T-helper 2 cell treated with Interferon-gamma antibody and Interleukin-4, amounts not matched to agents 5 μg/mL and 100 μg/mL, for 36 hours (primary cell): ENCODE measurements around the gene GPR152.

ENCODE experiments used
- DNase-seq: peaks from one replicate; pipeline ENCODE4 v3.0.0; 2021; ENCODE audit warnings: low spot score
- H3K27ac Mint-ChIP-seq: one replicate; pipeline ENCODE4 v1.8.0; 2021; ENCODE audit warnings: mild to moderate bottlenecking, mixed read lengths
- H3K27me3 Mint-ChIP-seq: one replicate; pipeline ENCODE4 v1.8.0; 2021; ENCODE audit warnings: low read depth, mixed read lengths
- H3K36me3 Mint-ChIP-seq: one replicate; pipeline ENCODE4 v1.8.0; 2021; ENCODE audit warnings: low read depth, mixed read lengths
- H3K4me1 Mint-ChIP-seq: one replicate; pipeline ENCODE4 v1.8.0; 2021; ENCODE audit warnings: low read depth, mixed read lengths
- H3K4me3 Mint-ChIP-seq: one replicate; pipeline ENCODE4 v1.8.0; 2022; ENCODE audit warnings: mild to moderate bottlenecking, moderate library complexity, mixed read lengths
- H3K9me3 Mint-ChIP-seq: one replicate; pipeline ENCODE4 v1.8.0; 2021; ENCODE audit warnings: mixed read lengths

The GPR152 gene

GRCh38 chr11:67464411-67465188 is 12.1 kb upstream of the GPR152 start:
- Mint-ChIP-seq H3K4me3 (peak overlapping the region; percentile 88), H3K4me1 (peaks cover 34% of the 10 kb centered on the region), H3K9me3 (no peaks in the 10 kb centered on the region), H3K27ac (peak overlapping the region; percentile 89), H3K27me3 (peaks cover 2% of the 10 kb centered on the region), H3K36me3 (peaks cover 4% of the 10 kb centered on the region)
- peak; percentile 89 for DNase-seq

- no peaks in the 10 kb centered on the region for H3K9me3 Mint-ChIP-seq
- peaks cover 2% of the 10 kb centered on the region for H3K27me3 Mint-ChIP-seq
- H3K36me3 Mint-ChIP-seq: peaks cover 4% of the 10 kb centered on the region
- DNase-seq: no peak
- peaks cover 34% of the 10 kb centered on the region for H3K4me1 Mint-ChIP-seq
- H3K4me3 Mint-ChIP-seq: peak overlapping the region; percentile 88
- H3K27ac Mint-ChIP-seq: peak overlapping the region; percentile 89
Observed at GRCh38 chr11:67463680-67464410, 11.3 kb upstream of the GPR152 start.

DNA sequence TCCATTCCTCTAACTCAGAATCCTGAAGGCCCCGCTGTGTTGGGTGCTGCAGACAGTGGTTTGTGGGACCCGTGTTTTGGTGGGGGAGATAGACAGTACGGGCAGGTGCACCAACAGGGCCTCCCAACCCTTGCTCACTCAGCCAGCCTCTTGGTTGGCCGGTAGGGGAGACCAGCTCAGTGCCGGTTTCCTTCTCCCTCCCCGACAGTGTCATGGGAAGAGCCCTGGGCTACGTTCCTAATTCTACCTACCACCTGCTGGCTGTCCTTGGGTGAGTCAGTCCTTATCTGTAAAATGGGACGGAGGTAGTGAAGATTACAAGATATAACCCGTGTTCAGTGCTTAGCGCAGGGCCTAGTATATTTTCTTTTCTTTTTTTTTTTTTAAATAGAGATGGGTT is 10.7 kb upstream of the GPR152 start:
- Mint-ChIP-seq H3K4me3 (no peak overlapping the region), H3K9me3 (no peaks in the 10 kb centered on the region), H3K27me3 (peaks cover 2% of the 10 kb centered on the region), H3K4me1 (peaks cover 31% of the 10 kb centered on the region), H3K36me3 (peaks cover 4% of the 10 kb centered on the region), H3K27ac (no peak overlapping the region)
- DNase-seq: no peak

GRCh38 chr11:67458266-67458665 is 5.7 kb upstream of the GPR152 start:
- Mint-ChIP-seq H3K4me3 (no peak overlapping the region), H3K27me3 (peaks cover 2% of the 10 kb centered on the region), H3K9me3 (no peaks in the 10 kb centered on the region), H3K4me1 (peaks cover 3% of the 10 kb centered on the region), H3K36me3 (no peaks in the 10 kb centered on the region), H3K27ac (no peak overlapping the region)
- DNase-seq: no peak

- no peaks in the 10 kb centered on the region for H3K9me3 Mint-ChIP-seq
- no peak overlapping the region for H3K27ac Mint-ChIP-seq
- DNase-seq: no peak
- peaks cover 3% of the 10 kb centered on the region for H3K4me1 Mint-ChIP-seq
- H3K4me3 Mint-ChIP-seq: no peak overlapping the region
- H3K36me3 Mint-ChIP-seq: no peaks in the 10 kb centered on the region
- peaks cover 2% of the 10 kb centered on the region for H3K27me3 Mint-ChIP-seq
Observed at GRCh38 chr11:67457453-67457852, 4.9 kb upstream of the GPR152 start.

DNA sequence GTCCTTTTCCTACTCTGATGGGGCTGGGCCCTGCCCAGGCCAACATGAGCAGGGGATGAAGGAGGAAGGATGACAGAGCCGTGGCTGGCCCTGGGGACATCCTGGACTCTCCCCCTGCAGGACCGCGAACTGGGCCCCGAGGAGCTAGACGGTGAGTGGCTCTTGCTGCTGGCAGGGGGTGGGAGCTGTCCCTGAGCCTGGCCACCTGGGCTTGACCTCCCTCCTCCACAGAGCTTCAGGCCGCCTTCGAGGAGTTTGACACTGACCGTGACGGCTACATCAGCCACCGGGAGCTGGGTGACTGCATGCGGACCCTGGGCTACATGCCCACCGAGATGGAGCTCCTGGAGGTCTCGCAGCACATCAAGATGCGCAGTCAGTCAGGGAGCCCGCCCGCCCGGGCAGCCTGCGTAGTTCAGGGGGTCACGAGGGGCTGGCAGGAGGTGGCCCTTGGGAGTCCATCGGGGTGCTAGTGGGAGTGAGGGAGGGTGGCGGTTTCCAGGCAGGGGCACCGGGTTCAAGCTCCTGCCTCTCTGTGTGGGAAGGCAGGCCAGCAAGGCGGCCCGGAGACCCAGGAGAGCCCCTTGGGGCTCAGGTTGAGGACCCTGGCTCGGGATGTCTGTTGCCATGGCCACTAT is 3.7 kb upstream of the GPR152 start:
- no peak for DNase-seq
- peaks cover 2% of the 10 kb centered on the region for H3K27me3 Mint-ChIP-seq
- H3K4me3 Mint-ChIP-seq: no peak overlapping the region
- H3K27ac Mint-ChIP-seq: no peak overlapping the region
- H3K36me3 Mint-ChIP-seq: no peaks in the 10 kb centered on the region
- peaks cover 3% of the 10 kb centered on the region for H3K4me1 Mint-ChIP-seq
- no peaks in the 10 kb centered on the region for H3K9me3 Mint-ChIP-seq

DNA sequence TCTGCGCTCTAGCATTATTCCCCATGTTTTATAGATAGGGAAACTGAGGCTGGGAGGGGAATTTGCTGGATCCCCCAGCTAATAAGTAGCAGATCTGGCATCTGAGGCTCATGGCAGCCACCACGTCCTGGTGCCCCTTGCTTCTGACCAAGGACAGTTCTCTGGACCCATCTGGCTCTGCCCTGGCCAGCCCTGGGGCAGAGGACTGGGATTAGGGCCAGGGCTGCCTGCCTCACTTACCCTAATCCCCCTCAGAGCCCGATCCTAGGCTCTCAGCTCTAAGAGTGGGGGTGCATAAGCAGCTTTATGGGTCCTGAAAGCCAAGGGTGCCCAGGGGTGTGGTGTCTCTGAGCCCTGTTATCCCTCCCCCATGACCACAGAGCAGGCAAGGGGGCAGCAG is 2.5 kb upstream of the GPR152 start, which contains the start of gene CABP4:
CABP4 (plus strand) TSS at position 301 of the 400 bp plus-strand sequence; CDS start at position 371, 70 bp downstream.
- Mint-ChIP-seq H3K9me3 (no peaks in the 10 kb centered on the region), H3K36me3 (no peaks in the 10 kb centered on the region), H3K4me1 (peaks cover 3% of the 10 kb centered on the region), H3K4me3 (no peak within 1 kb of the TSS), H3K27me3 (no peaks in the 10 kb centered on the region), H3K27ac (no peak within 1 kb of the TSS)
- DNase-seq: no peak

DNA sequence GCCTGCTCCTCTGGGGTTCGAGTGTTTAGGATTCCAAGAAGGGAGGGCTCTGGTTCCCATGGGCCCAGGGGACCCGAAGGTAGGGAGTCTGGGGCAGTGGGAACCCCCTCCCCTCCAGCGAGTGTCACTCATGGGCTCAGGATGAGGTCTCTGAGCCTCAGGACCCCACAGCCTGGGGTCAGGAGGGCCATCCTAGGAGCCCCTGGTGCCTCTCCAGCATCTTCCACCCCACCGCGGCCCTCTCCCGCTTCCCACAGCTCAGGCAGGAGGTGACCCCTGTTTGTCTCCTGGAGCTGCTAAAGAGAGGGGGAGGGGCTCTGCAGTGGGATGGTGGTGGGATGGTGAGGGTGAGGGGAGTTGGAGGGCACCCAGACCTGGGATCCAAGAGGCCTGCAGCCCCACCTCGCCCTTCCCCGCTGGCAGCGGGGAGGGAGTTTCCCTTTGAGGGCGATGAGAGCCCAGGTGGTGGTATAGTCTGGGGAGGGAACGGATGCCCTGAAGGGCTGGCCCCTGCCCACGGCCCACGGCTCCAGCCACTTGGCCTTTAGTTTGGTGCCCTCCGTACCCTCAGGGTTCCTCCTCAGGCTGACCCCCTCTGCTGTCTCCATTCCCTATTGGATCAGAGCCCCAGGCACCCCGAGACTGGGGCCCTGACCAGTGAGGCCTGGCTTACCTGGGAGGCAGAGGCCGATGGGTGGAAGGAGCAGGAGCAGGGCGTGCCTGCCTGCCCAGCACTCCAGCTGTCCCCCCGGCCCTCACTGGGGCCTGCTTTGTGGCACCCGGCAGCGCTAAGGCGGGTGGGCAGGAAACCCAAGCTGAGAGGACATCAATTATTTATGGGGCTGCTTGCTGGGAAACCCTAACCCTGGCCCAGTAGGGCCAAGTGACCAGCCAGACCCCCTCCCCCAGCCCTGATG is 1.5 kb upstream of the GPR152 start:
- H3K4me3 Mint-ChIP-seq: no peak overlapping the region
- no peak for DNase-seq
- peaks cover 5% of the 10 kb centered on the region for H3K4me1 Mint-ChIP-seq
- no peaks in the 10 kb centered on the region for H3K27me3 Mint-ChIP-seq
- no peaks in the 10 kb centered on the region for H3K9me3 Mint-ChIP-seq
- H3K27ac Mint-ChIP-seq: no peak overlapping the region
- H3K36me3 Mint-ChIP-seq: no peaks in the 10 kb centered on the region

- Mint-ChIP-seq H3K4me3 (no peak overlapping the region), H3K4me1 (peaks cover 15% of the 10 kb centered on the region), H3K27me3 (no peaks in the 10 kb centered on the region), H3K9me3 (no peaks in the 10 kb centered on the region), H3K36me3 (no peaks in the 10 kb centered on the region), H3K27ac (no peak overlapping the region)
- no peak for DNase-seq
Observed at GRCh38 chr11:67451658-67451976, 912 bp downstream of the GPR152 start.

GRCh38 chr11:67450796-67451657 is 1.5 kb downstream of the GPR152 start:
- Mint-ChIP-seq H3K4me3 (no peak overlapping the region), H3K9me3 (no peaks in the 10 kb centered on the region), H3K36me3 (no peaks in the 10 kb centered on the region), H3K4me1 (peaks cover 18% of the 10 kb centered on the region), H3K27me3 (no peaks in the 10 kb centered on the region), H3K27ac (no peak overlapping the region)
- no peak for DNase-seq

GRCh38 chr11:67449116-67449844 is 3.2 kb downstream of the GPR152 start:
- Mint-ChIP-seq H3K4me1 (peaks cover 36% of the 10 kb centered on the region), H3K4me3 (no peak overlapping the region), H3K9me3 (no peaks in the 10 kb centered on the region), H3K27ac (peak overlapping the region; percentile 24), H3K36me3 (no peaks in the 10 kb centered on the region), H3K27me3 (no peaks in the 10 kb centered on the region)
- DNase-seq: no peak

DNA sequence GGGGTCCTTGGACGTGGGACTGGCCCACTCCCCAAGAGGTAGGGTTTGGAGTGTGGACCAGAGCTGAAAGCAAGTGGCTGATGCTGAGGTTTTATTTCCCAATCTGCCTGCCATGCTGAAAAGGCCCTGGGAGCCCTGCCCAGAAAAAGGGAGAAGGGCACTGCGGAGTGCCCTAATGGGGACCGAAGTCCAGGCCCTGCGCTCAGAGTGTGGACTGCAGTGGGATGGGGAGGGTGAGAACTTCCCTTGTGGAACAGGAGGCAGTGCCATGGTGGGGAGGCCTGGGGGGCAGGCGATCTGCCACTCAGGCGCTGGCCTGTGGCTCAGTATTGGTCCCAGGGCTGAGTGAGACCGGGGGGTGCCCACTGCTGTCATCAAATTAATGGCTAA is 4.3 kb downstream of the GPR152 start:
- H3K27ac Mint-ChIP-seq: peak overlapping the region; percentile 45
- no peak overlapping the region for H3K4me3 Mint-ChIP-seq
- H3K4me1 Mint-ChIP-seq: peaks cover 37% of the 10 kb centered on the region
- DNase-seq: no peak
- no peaks in the 10 kb centered on the region for H3K9me3 Mint-ChIP-seq
- no peaks in the 10 kb centered on the region for H3K36me3 Mint-ChIP-seq
- no peaks in the 10 kb centered on the region for H3K27me3 Mint-ChIP-seq
